Duodenal mucosa (tissue), 2 donors: ENCODE results near the gene DCBLD2.

Experiments used
- H3K27ac ChIP-seq: one replicate; pipeline ENCODE4 v1.7.0; 2013; ENCODE audit warnings: low read depth, low read length
- H3K27me3 ChIP-seq, 2 donors: one replicate each; pipeline ENCODE4 v1.7.0; 2013; ENCODE audit warnings: low read length in 2 of 2, control low read depth in 1 of 2; ENCODE audit not compliant: insufficient read depth in 2 of 2, control insufficient read depth in 1 of 2
- H3K36me3 ChIP-seq, 2 donors: one replicate each; pipeline ENCODE4 v1.7.0; 2013; ENCODE audit warnings: low read length in 2 of 2, control low read depth in 1 of 2; ENCODE audit not compliant: insufficient read depth in 2 of 2, control insufficient read depth in 1 of 2
- H3K4me1 ChIP-seq, 2 donors: one replicate each; pipeline ENCODE4 v1.7.0; 2013; ENCODE audit warnings: low read length in 2 of 2, control low read depth in 1 of 2; ENCODE audit not compliant: insufficient read depth in 2 of 2, control insufficient read depth in 1 of 2
- H3K4me3 ChIP-seq, 2 donors: one replicate each; pipeline ENCODE4 v1.7.0; 2013; ENCODE audit warnings: low read length in 2 of 2, low read depth in 1 of 2
- H3K9ac ChIP-seq, 2 donors: one replicate each; pipeline ENCODE4 v1.7.0; 2013; ENCODE audit warnings: low read length in 2 of 2, low read depth in 1 of 2
- H3K9me3 ChIP-seq, 2 donors: one replicate each; pipeline ENCODE4 v1.7.0; 2013; ENCODE audit warnings: low read length in 2 of 2, control low read depth in 1 of 2; ENCODE audit not compliant: control insufficient read depth in 1 of 2

Gene DCBLD2

GRCh38 chr3:98812851-98813374, 88.6 kb downstream of the DCBLD2 start:
- Histone ChIP-seq H3K9me3 (no peaks in the 10 kb centered on the region), H3K36me3 (peaks cover 0 to 3% of the 10 kb centered on the region in 2 donors), H3K27me3 (no peaks in the 10 kb centered on the region), H3K9ac (no peak overlapping the region), H3K27ac (no peak overlapping the region), H3K4me1 (no peaks in the 10 kb centered on the region), H3K4me3 (no peak overlapping the region)

GRCh38 chr3:98811048-98811447, 90.4 kb downstream of the DCBLD2 start:
- Histone ChIP-seq H3K4me1 (no peaks in the 10 kb centered on the region), H3K27ac (no peak overlapping the region), H3K36me3 (peaks cover 0 to 9% of the 10 kb centered on the region in 2 donors), H3K9ac (no peak overlapping the region), H3K9me3 (no peaks in the 10 kb centered on the region), H3K27me3 (no peaks in the 10 kb centered on the region), H3K4me3 (no peak overlapping the region)

- Histone ChIP-seq H3K9ac (no peak overlapping the region), H3K4me3 (no peak overlapping the region), H3K27me3 (no peaks in the 10 kb centered on the region), H3K4me1 (no peaks in the 10 kb centered on the region), H3K36me3 (peaks cover 0 to 13% of the 10 kb centered on the region in 2 donors), H3K27ac (no peak overlapping the region), H3K9me3 (no peaks in the 10 kb centered on the region)
These were observed 91.9 kb downstream of the DCBLD2 start for GRCh38 chr3:98809557-98809956.

GRCh38 chr3:98808071-98808470, 93.4 kb downstream of the DCBLD2 start:
- Histone ChIP-seq H3K9ac (no peak overlapping the region), H3K27ac (no peak overlapping the region), H3K4me1 (no peaks in the 10 kb centered on the region), H3K27me3 (no peaks in the 10 kb centered on the region), H3K36me3 (peaks cover 0 to 13% of the 10 kb centered on the region in 2 donors), H3K9me3 (no peaks in the 10 kb centered on the region), H3K4me3 (no peak overlapping the region)

- Histone ChIP-seq H3K27ac (no peak overlapping the region), H3K4me1 (no peaks in the 10 kb centered on the region), H3K36me3 (peaks cover 0 to 13% of the 10 kb centered on the region in 2 donors), H3K27me3 (no peaks in the 10 kb centered on the region), H3K9me3 (no peaks in the 10 kb centered on the region), H3K9ac (no peak overlapping the region), H3K4me3 (no peak overlapping the region)
These were observed 93.9 kb downstream of the DCBLD2 start for GRCh38 chr3:98807561-98807960.

GRCh38 chr3:98807011-98807410, 94.5 kb downstream of the DCBLD2 start:
- Histone ChIP-seq H3K4me3 (no peak overlapping the region), H3K9ac (no peak overlapping the region), H3K9me3 (no peaks in the 10 kb centered on the region), H3K27ac (no peak overlapping the region), H3K36me3 (peaks cover 0 to 13% of the 10 kb centered on the region in 2 donors), H3K27me3 (no peaks in the 10 kb centered on the region), H3K4me1 (no peaks in the 10 kb centered on the region)

GRCh38 chr3:98806521-98806920, 95.0 kb downstream of the DCBLD2 start:
- H3K27ac ChIP-seq = no peak overlapping the region
- H3K4me1 ChIP-seq = no peaks in the 10 kb centered on the region
- no peak overlapping the region for H3K4me3 ChIP-seq
- no peaks in the 10 kb centered on the region for H3K27me3 ChIP-seq
- peaks cover 0 to 13% of the 10 kb centered on the region in 2 donors for H3K36me3 ChIP-seq
- no peaks in the 10 kb centered on the region for H3K9me3 ChIP-seq
- no peak overlapping the region for H3K9ac ChIP-seq

GRCh38 chr3:98805571-98805970, 95.9 kb downstream of the DCBLD2 start:
- Histone ChIP-seq H3K4me1 (no peaks in the 10 kb centered on the region), H3K27me3 (no peaks in the 10 kb centered on the region), H3K27ac (no peak overlapping the region), H3K9ac (no peak overlapping the region), H3K9me3 (no peaks in the 10 kb centered on the region), H3K36me3 (peaks cover 0 to 10% of the 10 kb centered on the region in 2 donors), H3K4me3 (no peak overlapping the region)

GRCh38 chr3:98801043-98801747, 100.3 kb downstream of the DCBLD2 start:
- H3K9ac ChIP-seq = no peak overlapping the region
- no peaks in the 10 kb centered on the region for H3K9me3 ChIP-seq
- no peaks in the 10 kb centered on the region for H3K4me1 ChIP-seq
- no peak overlapping the region for H3K27ac ChIP-seq
- no peaks in the 10 kb centered on the region for H3K27me3 ChIP-seq
- H3K4me3 ChIP-seq = no peak overlapping the region
- H3K36me3 ChIP-seq = peaks cover 0 to 9% of the 10 kb centered on the region in 2 donors

- Histone ChIP-seq H3K9ac (no peak overlapping the region), H3K27me3 (no peaks in the 10 kb centered on the region), H3K9me3 (no peaks in the 10 kb centered on the region), H3K4me3 (no peak overlapping the region), H3K4me1 (no peaks in the 10 kb centered on the region), H3K36me3 (peaks cover 0 to 5% of the 10 kb centered on the region in 2 donors), H3K27ac (no peak overlapping the region)
These were observed 101.1 kb downstream of the DCBLD2 start for GRCh38 chr3:98800401-98800800.
